Breast epithelium (tissue), 3 donors: ENCODE data around the gene ADAM12.

Experiments used
- POLR2A ChIP-seq: fragments of 450-650 bp; IDR thresholded peaks from one replicate; pipeline ENCODE4 v1.6.1; 2016; ENCODE audit warnings: antibody characterized with exemption, mild to moderate bottlenecking, moderate library complexity
- POLR2AphosphoS5 ChIP-seq, 3 donors: sonication (generic); formaldehyde crosslinking; IDR thresholded peaks; one replicate each; pipeline ENCODE4 v1.6.1; 2017; ENCODE audit warnings: antibody characterized with exemption in 3 of 3
- TF ChIP-seq, protein P1 (sequence below), 3 donors: fragments of 450-650 bp; IDR thresholded peaks; one replicate each; pipeline ENCODE4 v1.5.1; 2016 to 2017; ENCODE audit warnings: antibody characterized with exemption in 3 of 3, mild to moderate bottlenecking in 3 of 3, moderate library complexity in 3 of 3

DNA sequence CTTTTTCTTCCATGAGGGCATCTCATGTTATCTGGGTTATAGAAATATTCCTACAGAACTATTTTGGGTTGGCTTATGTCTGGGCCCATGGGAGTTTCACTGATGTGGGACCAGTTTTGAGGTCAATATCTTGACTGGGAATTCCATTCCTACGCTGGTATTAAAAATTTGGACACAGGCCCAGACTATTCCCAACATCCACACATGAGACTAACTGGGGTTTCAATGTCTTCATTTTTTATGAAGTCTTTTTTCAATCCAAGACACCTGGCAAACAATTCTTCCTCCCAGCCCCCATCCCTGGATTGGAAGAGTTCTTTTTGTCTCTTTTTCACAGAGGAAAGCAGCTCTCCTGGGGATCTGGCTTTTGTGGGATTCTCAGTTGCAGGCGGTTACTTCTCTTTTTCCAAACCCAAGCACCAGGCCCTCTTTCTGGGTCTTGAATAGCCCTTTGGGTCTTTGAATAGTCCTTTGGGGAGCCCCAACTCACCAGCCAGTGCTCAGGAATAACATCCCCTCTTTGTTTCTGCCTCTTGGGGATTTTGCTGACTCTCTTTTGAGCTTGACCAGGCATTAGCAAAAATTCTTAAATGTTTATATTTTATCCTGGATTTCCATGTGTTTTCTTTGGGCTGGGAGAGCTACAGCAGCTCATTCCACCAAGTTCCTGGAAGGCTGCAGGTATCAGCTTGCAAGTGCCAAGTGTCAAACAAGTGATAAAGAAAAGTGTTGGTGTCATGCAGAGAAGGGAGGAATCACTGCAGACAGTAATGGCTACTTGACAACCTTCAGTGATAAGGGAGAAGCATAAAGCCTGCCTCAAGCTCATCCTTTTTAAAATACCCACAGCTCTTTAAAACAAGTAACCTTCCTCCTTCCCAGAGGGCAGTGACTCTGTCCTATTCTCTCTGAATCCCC lies 234.3 kb downstream of the ADAM12 start:
- TF ChIP-seq POLR2AphosphoS5 (IDR thresholded peaks at IDR 0.05): no peak
- TF ChIP-seq POLR2A: no peak
- TF ChIP-seq, protein P1, sequence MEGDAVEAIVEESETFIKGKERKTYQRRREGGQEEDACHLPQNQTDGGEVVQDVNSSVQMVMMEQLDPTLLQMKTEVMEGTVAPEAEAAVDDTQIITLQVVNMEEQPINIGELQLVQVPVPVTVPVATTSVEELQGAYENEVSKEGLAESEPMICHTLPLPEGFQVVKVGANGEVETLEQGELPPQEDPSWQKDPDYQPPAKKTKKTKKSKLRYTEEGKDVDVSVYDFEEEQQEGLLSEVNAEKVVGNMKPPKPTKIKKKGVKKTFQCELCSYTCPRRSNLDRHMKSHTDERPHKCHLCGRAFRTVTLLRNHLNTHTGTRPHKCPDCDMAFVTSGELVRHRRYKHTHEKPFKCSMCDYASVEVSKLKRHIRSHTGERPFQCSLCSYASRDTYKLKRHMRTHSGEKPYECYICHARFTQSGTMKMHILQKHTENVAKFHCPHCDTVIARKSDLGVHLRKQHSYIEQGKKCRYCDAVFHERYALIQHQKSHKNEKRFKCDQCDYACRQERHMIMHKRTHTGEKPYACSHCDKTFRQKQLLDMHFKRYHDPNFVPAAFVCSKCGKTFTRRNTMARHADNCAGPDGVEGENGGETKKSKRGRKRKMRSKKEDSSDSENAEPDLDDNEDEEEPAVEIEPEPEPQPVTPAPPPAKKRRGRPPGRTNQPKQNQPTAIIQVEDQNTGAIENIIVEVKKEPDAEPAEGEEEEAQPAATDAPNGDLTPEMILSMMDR (IDR thresholded peaks at IDR 0.05): no peak
